GM19240 (cell line): ENCODE results near the gene TUBB.
"Not testable (repeated sequence)": the region's sequence is repeated elsewhere in the genome, so short reads cannot be mapped to it uniquely, and the experiment has no call there.

Experiments
- DNase-seq: peaks from one replicate; pipeline ENCODE4 v3.0.0; 2011; ENCODE audit warnings: low spot score; ENCODE audit not compliant: insufficient read length

Gene TUBB

GRCh38 chr6:30759575-30760239 lies 39.6 kb downstream of the TUBB start:
- no peak for DNase-seq

GRCh38 chr6:30760549-30760948 lies 40.4 kb downstream of the TUBB start:
- no peak for DNase-seq

GRCh38 chr6:30761791-30762429 lies 41.8 kb downstream of the TUBB start:
- no peak for DNase-seq

GRCh38 chr6:30763155-30763617 lies 43.0 kb downstream of the TUBB start:
- DNase-seq = no peak

GRCh38 chr6:30763618-30764489 lies 43.7 kb downstream of the TUBB start:
- no peak for DNase-seq

GRCh38 chr6:30764490-30765043 lies 44.4 kb downstream of the TUBB start:
- not testable (repeated sequence) for DNase-seq

GRCh38 chr6:30765495-30765894 lies 45.3 kb downstream of the TUBB start:
- DNase-seq = not testable (repeated sequence)

- no peak for DNase-seq
Observed at GRCh38 chr6:30766461-30767157, 46.5 kb downstream of the TUBB start.

- no peak for DNase-seq
Observed at GRCh38 chr6:30767158-30767943, 47.2 kb downstream of the TUBB start.

- DNase-seq = no peak
Observed at GRCh38 chr6:30767944-30768301, 47.8 kb downstream of the TUBB start.

- no peak for DNase-seq
Observed at GRCh38 chr6:30768634-30769087, 48.5 kb downstream of the TUBB start.

GRCh38 chr6:30769088-30769852 lies 49.1 kb downstream of the TUBB start:
- DNase-seq = no peak

- no peak for DNase-seq
Observed at GRCh38 chr6:30769853-30770524, 49.8 kb downstream of the TUBB start.

GRCh38 chr6:30770592-30770991 lies 50.4 kb downstream of the TUBB start:
- no peak for DNase-seq

GRCh38 chr6:30774701-30775100 lies 54.5 kb downstream of the TUBB start:
- no peak for DNase-seq
